B cell (primary cell): ENCODE results near the gene CHST11. TPM values are rescaled to one million over a fixed set of nuclear protein-coding genes. Genes with fewer than 3 reads are reported as not detected.

Source experiments
- ATAC-seq: fragments of 200-7000 bp; cut with Tn5 transposase; one replicate; pipeline ENCODE4 v1.10.0; 2021; ENCODE audit warnings: low read depth, mild to moderate bottlenecking, moderate number of reproducible peaks, moderate library complexity
- CTCF ChIA-PET: fragments of 350-600 bp; sonication (Branson Sonifier 250); formaldehyde crosslinking; loops from one replicate; lab custom pipeline; 2021; ENCODE audit warnings: antibody characterized with exemption, inconsistent platforms; lab: Charles Lee
- POLR2A ChIA-PET: fragments of 350-600 bp; sonication (Branson Sonifier 250); formaldehyde crosslinking; loops from one replicate; lab custom pipeline; 2021; ENCODE audit warnings: antibody characterized with exemption; lab: Charles Lee
- DNase-seq: peaks from one replicate; pipeline ENCODE4 v3.0.0; 2013
- H2AFZ ChIP-seq: 2 replicates; pipeline ENCODE4 v1.6.1; 2012; ENCODE audit warnings: mild to moderate bottlenecking, low read depth, low read length; ENCODE audit not compliant: insufficient read depth, poor library complexity, severe bottlenecking
- H3K27ac ChIP-seq, 2 donors: 1 replicate in 1 of 2; 2 replicates in 1 of 2; pipeline ENCODE4 v1.5.1; 2012 to 2013; ENCODE audit warnings: low read length in 2 of 2, mild to moderate bottlenecking in 2 of 2, moderate library complexity in 1 of 2
- H3K27me3 ChIP-seq, 4 experiments: fragments of 200-600 bp in 1 of 4; sonication (generic) in 1 of 4; replicated peaks in 1 of 4; 1 replicate in 2 of 4; 2 replicates in 2 of 4; pipeline versions ENCODE4 v1.6.1 to v1.7.0; 2013 to 2016; ENCODE audit warnings: low read length in 3 of 4, mild to moderate bottlenecking in 2 of 4, mixed read lengths in 1 of 4, moderate library complexity in 1 of 4; ENCODE audit not compliant: insufficient read depth in 4 of 4, control insufficient read depth in 3 of 4; ENCODE audit errors: control extremely low read depth in 1 of 4
- H3K36me3 ChIP-seq, 2 experiments: replicated peaks in 1 of 2; 1 replicate in 1 of 2; 2 replicates in 1 of 2; pipeline versions ENCODE4 v1.6.1 to v1.7.1; 2013; ENCODE audit warnings: low read length in 1 of 2; ENCODE audit not compliant: insufficient read depth in 2 of 2, control insufficient read depth in 1 of 2; ENCODE audit errors: control extremely low read depth in 1 of 2, extremely low read depth in 1 of 2
- H3K4me1 ChIP-seq, 2 donors: fragments of 200-600 bp in 1 of 2; sonication (generic) in 1 of 2; 1 replicate in 1 of 2; 2 replicates in 1 of 2; pipeline versions ENCODE4 v1.5.1 to v1.6.1; 2013 to 2017; ENCODE audit warnings: low read length in 2 of 2; ENCODE audit not compliant: control insufficient read depth in 2 of 2, insufficient read depth in 2 of 2
- H3K4me2 ChIP-seq: replicated peaks from 2 replicates; pipeline ENCODE3; 2012; ENCODE audit warnings: mild to moderate bottlenecking, low read depth, low read length; ENCODE audit not compliant: poor library complexity, severe bottlenecking
- H3K4me3 ChIP-seq, 5 experiments: fragments of 200-600 bp in 1 of 5; sonication (generic) in 1 of 5; 1 replicate in 3 of 5; 2 replicates in 2 of 5; pipeline versions ENCODE4 v1.5.1 to v1.7.0; 2011 to 2016; ENCODE audit warnings: low read length in 4 of 5, mild to moderate bottlenecking in 4 of 5, low read depth in 2 of 5, control low read depth in 1 of 5, moderate library complexity in 1 of 5; ENCODE audit not compliant: insufficient read depth in 1 of 5; ENCODE audit errors: control extremely low read depth in 1 of 5, extremely low read depth in 1 of 5
- H3K79me2 ChIP-seq: fragments of 200-600 bp; sonication (generic); one replicate; pipeline ENCODE4 v1.6.0; 2016; ENCODE audit warnings: low read length; ENCODE audit not compliant: control insufficient read depth, insufficient read depth
- H3K9ac ChIP-seq: fragments of 200-600 bp; sonication (generic); 2 replicates; pipeline ENCODE4 v1.6.1; 2017; ENCODE audit warnings: mild to moderate bottlenecking, low read length, moderate library complexity
- H3K9me3 ChIP-seq, 3 donors: one replicate each; pipeline versions ENCODE4 v1.6.1 to v1.7.1; 2013; ENCODE audit warnings: low read length in 2 of 3; ENCODE audit not compliant: control insufficient read depth in 2 of 3, insufficient read depth in 1 of 3; ENCODE audit errors: control extremely low read depth in 1 of 3
- H4K20me1 ChIP-seq: 2 replicates; pipeline ENCODE4 v1.6.0; 2012; ENCODE audit warnings: mild to moderate bottlenecking, low read length; ENCODE audit not compliant: insufficient read depth, control insufficient read depth, poor library complexity, severe bottlenecking
- H3K27ac Mint-ChIP-seq: one replicate; pipeline ENCODE4 v1.8.0; 2021; ENCODE audit warnings: mixed read lengths
- H3K27me3 Mint-ChIP-seq: one replicate; pipeline ENCODE4 v1.8.0; 2021; ENCODE audit warnings: mixed read lengths
- H3K4me1 Mint-ChIP-seq: one replicate; pipeline ENCODE4 v1.8.0; 2021; ENCODE audit warnings: mixed read lengths
- H3K4me3 Mint-ChIP-seq: one replicate; pipeline ENCODE4 v1.8.0; 2021; ENCODE audit warnings: mixed read lengths
- H3K9me3 Mint-ChIP-seq: one replicate; pipeline ENCODE4 v1.8.0; 2022; ENCODE audit warnings: mixed read lengths; ENCODE audit not compliant: insufficient read depth
- CTCF ChIP-seq: fragments of 200-600 bp; IDR thresholded peaks from one replicate; pipeline ENCODE4 v1.8.0; 2022; ENCODE audit warnings: antibody characterized with exemption, mild to moderate bottlenecking
- EZH2 ChIP-seq: IDR thresholded peaks from 2 replicates; pipeline ENCODE4 v1.6.1; 2012; ENCODE audit warnings: borderline replicate concordance, low read depth, mild to moderate bottlenecking, moderate library complexity, low read length; ENCODE audit not compliant: insufficient read depth, poor library complexity, severe bottlenecking
- WGBS: methylation state at CpG from one replicate; pipeline ENCODE4 v1.1.5; 2013; ENCODE audit warnings: missing lambda C conversion rate; ENCODE audit not compliant: insufficient coverage; 5-methylcytosine and 5-hydroxymethylcytosine counted together
- intact Hi-C: fragments of 100-400 bp; cut with micrococcal nuclease; formaldehyde crosslinking; loops from one replicate; pipeline ENCODE4 v1.10.0; 2022
- polyA plus RNA-seq: library from polyadenylated mRNA; depleted of rRNA; stranded (reverse); fragments of >200 nt; gene quantifications from 2 replicates; pipeline ENCODE4 v1.2.3, GENCODE V29; 2012
- total RNA-seq, 2 donors: library from RNA; stranded (reverse); fragments of 120-200 nt in 1 of 2; gene quantifications; 1 replicate in 1 of 2; 2 replicates in 1 of 2; pipeline versions ENCODE4 v1.2.3 to v1.2.4, GENCODE V29; 2013 to 2022

CHST11 gene
- total and polyA plus RNA-seq, 2 donors (not counting 1 experiment from before 2014, with no cell fraction given) = 46.3 to 152 TPM

GRCh38 chr12:104546575-104546974 is 89.8 kb downstream of the CHST11 start:
- intact Hi-C loops = no loop called here
- H3K9me3 Mint-ChIP-seq = no peaks in the 10 kb centered on the region
- peaks cover 32 to 53% of the 10 kb centered on the region in 2 donors for H3K4me1 ChIP-seq
- no peak overlapping the region for H2AFZ ChIP-seq
- no peak overlapping the region for H3K27ac ChIP-seq
- CTCF ChIA-PET = interaction anchor here (0.9 to 1.8 kb wide), 3 partner anchors 32 to 165 kb away, joined by 3 to 5 read pairs (median 4); no protein-coding TSS in a partner anchor
- no peak overlapping the region for H3K9ac ChIP-seq
- H3K27ac Mint-ChIP-seq = no peak overlapping the region
- peaks cover 0 to 2% (median 0%) of the 10 kb centered on the region in 3 donors for H3K9me3 ChIP-seq
- H3K4me2 ChIP-seq = peak overlapping the region; percentile 37
- 38% methylated on average over 2 of the region's 3 CpGs for WGBS
- no peak overlapping the region for H3K4me3 ChIP-seq
- POLR2A ChIA-PET = no interaction called here
- no peak for TF ChIP-seq CTCF
- no peak for TF ChIP-seq EZH2
- H3K79me2 ChIP-seq = peaks cover 99% of the 10 kb centered on the region
- H4K20me1 ChIP-seq = peaks cover 78% of the 10 kb centered on the region
- ATAC-seq = peak; percentile 28
- H3K27me3 Mint-ChIP-seq = no peaks in the 10 kb centered on the region
- H3K27me3 ChIP-seq = no peaks in the 10 kb centered on the region
- no peak for DNase-seq
- no peak overlapping the region for H3K4me3 Mint-ChIP-seq
- no peaks in the 10 kb centered on the region for H3K36me3 ChIP-seq
- peaks cover 82% of the 10 kb centered on the region for H3K4me1 Mint-ChIP-seq

GRCh38 chr12:104547235-104547634 is 90.5 kb downstream of the CHST11 start:
- CTCF ChIA-PET = interaction anchor here (0.6 to 1.3 kb wide), 3 partner anchors 33 to 435 kb away, joined by 3 to 4 read pairs (median 3); no protein-coding TSS in a partner anchor
- no peak overlapping the region for H3K4me3 ChIP-seq
- H3K9me3 ChIP-seq = peaks cover 0 to 2% (median 0%) of the 10 kb centered on the region in 3 donors
- peaks cover 32 to 59% of the 10 kb centered on the region in 2 donors for H3K4me1 ChIP-seq
- no peak overlapping the region for H3K27ac ChIP-seq
- H2AFZ ChIP-seq = no peak overlapping the region
- intact Hi-C loops = no loop called here
- no peaks in the 10 kb centered on the region for H3K27me3 ChIP-seq
- TF ChIP-seq EZH2 (no peak), CTCF (no peak)
- Mint-ChIP-seq H3K4me1 (peaks cover 84% of the 10 kb centered on the region), H3K27me3 (no peaks in the 10 kb centered on the region), H3K4me3 (peak overlapping the region; percentile 21), H3K27ac (no peak overlapping the region), H3K9me3 (no peaks in the 10 kb centered on the region)
- no peaks in the 10 kb centered on the region for H3K36me3 ChIP-seq
- DNase-seq (no peak), ATAC-seq (no peak)
- peaks cover 84% of the 10 kb centered on the region for H4K20me1 ChIP-seq
- H3K79me2 ChIP-seq = peaks cover 99% of the 10 kb centered on the region
- H3K4me2 ChIP-seq = no peak overlapping the region
- 62% methylated on average over 9 of the region's 9 CpGs for WGBS
- H3K9ac ChIP-seq = no peak overlapping the region
- POLR2A ChIA-PET = no interaction called here
